OCI-M1 (cell line): Measurements from ENCODE around the gene RUNX1.

Source experiments
- DNase-seq: peaks from one replicate; lab custom pipeline; 2025; lab: John Stamatoyannopoulos, UW

Gene RUNX1

DNA sequence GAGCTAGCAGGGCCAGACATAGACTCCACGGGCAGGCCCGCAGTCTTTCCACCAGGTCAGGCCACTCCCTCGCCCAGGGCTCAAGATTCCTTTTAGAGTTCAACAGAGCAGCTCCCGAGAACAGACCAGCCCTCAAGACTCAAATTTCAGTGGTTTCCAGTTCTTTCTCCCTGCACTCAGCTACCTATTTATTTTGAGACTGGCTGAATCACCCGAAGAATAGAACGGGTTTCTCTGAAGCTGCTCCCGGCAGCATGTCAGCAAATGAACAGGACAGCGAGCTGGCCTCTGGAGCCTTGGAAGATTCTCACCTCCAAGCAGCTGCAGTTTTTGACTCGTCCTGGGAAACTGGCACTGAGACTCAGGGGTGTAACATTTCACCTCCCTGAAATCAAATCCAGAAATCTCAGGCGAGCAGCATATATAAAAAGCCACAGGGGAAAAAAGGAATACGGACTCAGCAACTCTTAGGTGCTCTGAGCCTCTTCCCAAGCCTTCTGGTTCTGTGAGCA is 202.4 kb downstream of the RUNX1 start:
- no peak for DNase-seq

DNA sequence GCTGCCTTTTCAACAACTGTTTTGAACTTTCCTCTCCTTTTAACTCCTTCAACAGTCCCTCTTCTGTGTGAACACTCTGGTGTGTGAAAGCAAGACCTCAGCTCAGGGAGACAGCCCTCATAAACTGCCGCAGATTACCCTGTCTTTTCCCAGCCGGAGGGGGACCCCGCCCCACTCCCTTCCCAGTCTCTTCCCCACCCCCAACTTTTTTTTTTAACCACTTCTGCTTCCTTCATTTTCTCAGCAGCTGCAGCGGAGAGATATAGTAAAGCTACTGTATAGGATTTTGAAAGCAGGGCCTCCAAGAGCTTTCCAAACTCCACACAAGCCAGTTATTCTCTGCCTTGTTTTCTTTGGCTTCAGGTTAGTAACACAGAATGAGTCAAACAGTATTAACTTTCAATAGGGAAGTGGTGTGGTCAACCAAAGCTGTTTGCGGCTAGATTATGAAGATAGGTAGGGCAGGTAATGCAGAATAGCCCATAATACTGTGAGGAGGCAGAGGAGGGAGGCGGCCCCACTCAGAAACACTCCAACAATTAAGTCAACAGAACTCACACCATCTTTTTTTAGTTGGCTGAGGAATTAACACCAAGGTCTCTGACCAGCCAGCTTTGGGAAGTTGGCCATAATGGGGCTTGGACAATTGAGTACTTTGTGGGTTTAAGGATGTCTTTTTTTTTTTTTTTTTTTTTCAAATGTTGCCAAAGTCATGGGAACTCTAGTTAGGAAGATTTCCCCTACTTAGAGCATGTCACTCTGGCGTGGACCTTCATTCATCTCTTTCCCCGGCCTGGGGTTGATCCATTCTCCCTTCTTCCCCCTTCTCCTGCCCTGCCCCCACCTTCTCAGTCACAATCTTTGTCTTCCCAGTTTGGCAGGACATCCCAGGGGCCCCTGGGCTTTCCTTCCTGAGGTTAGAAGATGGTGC is 203.3 kb downstream of the RUNX1 start:
- peak; percentile 48 for DNase-seq

DNA sequence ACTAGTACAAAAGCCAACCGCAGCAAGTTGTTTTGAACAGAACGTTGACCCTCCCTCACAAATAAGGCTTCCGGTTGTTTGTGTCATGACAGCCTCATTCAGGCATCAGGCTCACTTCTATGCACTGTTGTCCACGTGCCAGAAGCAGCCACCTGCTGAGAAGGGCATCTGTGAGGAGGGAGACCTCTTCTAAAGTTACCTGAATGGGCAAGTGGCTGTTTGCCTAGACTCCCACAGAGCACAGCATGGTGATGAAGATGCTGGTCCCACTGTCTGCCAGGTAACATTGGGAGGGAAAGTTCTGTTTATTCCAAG is 204.2 kb downstream of the RUNX1 start:
- DNase-seq = no peak

DNA sequence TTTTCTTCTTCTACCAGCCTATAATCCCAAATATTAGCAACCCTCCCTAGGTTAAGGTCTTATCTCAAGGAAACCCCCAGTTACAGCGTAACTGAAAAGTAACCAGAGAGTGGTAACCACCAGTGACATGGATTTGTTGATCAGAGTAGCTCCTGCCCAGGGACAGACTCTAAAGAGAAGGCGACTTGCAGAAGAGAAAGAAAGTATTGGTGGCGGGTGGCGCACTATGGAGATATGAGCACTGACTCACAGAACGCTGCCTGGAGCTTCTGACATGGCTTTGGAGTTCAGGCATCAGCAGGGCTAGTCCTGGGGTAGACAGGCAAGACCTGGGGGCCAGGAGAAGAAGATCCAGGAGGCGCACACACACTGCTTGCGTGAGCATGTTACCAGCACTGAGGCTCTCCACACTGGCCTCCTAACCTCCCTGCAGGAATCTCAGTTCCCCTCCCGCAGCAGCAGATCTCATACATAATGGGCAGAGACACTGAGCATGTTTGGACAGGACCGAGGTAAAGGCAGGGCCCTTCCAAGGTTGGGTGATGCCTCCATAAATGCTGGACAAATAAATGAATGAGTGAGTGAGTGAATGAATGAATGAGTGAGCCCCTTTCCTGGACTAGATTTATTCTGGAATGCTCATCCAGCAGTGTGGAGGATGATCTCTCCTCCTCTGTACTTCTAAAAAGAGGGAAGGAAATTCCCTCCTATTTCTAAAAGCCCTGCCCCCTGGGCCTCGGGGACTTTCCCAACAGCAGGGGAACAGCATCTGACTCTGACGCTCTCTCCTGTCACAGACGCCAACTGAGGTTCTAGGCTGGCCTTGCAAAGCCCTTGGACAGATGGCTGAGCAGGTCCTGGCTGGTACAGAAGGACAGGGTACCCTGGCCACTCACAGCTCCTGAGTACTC is 204.8 kb downstream of the RUNX1 start:
- DNase-seq = no peak

DNA sequence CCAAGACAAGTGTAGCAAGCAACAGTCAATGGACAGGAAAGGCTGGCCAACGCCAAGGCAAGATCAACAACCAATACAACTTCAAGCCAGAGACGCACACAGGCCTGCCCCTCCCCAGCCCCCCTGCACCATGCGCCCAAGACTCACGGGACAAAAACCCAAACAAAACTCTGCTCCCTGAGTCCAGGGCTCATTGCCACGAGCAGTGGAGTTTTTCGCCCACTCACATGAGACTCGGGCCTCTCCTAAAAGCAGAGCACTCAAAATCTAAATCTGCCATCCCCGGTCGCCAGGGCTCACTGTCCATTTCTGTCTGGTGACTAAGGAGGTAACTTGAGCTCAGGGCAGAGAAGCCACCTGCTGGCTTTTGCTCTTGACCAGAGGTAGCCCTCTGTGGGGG is 205.5 kb downstream of the RUNX1 start:
- no peak for DNase-seq

DNA sequence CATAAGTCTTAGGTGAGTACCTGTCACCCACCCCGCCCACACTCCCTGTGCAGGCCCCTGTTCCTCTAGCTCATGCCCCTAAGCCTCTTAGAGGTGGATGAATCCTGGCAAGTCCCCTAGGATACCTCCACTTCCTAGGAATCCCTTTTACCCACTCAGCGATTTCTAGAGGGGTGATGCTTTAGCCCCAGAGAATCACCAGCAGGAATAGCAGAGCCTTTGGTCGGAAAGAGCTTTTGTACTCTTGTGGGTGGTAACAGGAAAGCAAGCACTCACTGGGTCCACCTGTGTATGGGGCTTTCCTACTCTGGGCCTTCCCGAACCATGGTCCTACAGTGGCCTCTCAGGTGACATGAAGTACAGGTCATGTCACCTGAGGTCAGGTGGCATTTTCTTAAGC is 207.9 kb downstream of the RUNX1 start:
- no peak for DNase-seq

DNA sequence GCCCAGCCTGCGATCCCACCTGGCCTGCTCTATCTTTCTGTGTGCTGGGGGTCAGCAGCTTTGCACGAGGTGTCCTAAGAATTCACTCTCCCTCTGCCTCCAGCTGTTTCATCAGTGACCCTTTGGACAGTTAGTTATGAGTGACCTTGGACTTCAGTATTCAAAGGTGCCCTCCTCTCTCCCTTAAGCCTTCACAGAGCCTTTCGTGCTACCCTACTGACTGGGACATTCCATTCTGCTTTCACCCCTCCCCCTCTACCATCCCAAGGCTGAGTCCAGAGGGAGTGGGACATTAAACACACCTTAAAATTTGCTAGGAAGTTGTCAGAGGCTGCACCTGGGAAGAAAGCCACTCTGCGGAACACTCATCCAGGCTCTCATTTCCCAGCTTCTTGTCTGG is 208.4 kb downstream of the RUNX1 start:
- DNase-seq = no peak

DNA sequence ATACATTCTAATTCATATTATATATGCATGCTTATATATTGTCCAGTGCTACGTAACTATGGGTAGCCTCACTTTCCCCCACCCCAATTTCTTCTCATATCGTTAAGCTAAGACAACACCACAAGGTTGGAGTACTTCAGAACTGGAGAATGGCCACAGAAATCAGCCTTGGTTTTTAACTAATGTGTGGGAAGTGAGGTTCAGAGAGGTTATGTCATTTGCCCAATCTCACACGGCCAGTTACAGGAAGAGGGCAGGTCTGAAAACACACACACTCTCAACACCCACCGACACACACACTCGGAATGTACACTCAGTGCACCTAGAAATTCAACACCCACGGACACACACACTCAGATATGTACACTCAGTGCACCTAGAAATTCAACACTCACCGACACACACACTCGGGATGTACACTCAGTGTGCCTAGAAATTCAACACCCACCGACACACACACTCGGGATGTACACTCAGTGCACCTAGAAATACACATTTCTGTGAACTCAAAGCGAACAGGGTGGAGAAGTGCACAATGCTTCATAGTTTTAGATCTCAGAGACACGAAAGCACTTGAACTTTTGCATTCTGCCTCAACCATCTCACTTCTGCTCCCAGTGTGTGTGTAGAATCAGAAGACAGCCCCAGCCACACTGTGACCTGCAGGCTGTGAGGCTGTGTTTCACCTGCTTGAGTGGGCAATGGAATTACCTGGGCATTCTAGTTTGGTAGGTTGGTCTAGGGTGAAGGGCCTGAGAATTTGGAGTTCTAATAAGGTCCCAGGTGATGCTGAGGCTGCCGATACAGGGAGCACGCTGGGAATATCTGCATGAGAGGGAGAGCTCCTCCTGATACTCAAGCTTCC is 209.9 kb downstream of the RUNX1 start:
- no peak for DNase-seq

DNA sequence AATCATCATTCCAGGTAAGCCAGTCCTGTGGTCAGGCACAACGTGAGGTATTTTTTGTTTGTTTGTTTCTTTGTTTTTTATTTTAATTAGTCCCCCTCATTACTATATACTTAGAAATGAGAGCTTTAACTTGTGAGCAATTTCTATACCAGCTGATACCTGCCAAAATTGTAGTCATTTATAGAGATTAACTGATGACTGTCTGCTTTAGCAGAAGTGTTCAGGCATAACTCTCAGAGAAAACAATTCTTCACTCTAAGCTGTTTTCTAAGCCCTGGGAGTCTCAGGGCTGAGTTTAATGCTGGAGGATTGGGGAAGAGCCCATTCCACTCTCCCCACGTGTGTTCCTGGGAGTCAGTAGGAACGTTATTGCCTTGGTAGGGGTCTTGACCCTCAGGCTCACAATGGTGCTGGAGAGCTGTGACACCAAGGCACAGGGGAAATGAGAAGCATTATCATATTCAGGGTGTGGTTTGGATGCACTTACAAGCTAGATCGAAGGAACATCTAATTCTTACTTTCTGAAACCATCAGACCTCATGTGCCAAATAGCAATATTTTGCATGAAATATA is 212.1 kb downstream of the RUNX1 start:
- DNase-seq = no peak

DNA sequence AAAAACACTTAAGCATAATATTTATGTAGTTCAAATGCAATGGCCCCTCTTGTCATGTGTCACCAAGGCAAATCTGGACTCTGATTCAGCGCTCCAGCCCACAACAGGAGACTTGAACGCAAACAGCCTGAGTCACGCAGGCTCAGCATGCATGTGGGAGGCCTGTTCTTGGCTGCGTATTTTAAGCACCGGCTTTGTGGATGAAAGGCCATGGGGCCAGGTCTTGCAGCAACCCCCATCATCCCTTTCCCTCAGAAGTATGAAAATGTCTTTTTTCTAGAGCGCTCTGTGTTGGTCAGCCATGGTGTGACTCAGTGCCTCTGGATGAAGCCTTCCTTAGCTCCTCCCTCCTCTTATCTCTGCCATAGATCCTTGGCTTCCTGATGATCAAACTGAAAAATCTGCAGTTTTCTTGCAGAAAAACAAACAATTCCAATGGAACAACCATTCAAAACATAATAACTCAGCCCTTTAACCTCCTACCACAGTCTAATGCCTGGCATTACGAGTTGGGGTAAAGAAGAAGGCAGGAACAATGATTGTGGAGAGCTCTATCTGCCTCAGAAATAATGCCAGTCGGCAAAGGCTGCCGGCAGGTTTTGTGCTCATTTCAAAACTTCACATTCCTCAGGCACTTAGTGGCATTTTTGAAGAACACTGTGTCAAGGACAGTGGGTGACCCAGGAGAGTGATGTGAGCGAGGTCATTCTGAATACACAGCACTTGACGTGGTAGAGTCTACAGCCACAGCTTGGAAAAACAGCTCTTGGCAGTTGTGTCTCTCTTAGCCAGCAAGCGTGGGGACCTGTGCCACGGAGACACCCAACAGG is 212.8 kb downstream of the RUNX1 start:
- no peak for DNase-seq

DNA sequence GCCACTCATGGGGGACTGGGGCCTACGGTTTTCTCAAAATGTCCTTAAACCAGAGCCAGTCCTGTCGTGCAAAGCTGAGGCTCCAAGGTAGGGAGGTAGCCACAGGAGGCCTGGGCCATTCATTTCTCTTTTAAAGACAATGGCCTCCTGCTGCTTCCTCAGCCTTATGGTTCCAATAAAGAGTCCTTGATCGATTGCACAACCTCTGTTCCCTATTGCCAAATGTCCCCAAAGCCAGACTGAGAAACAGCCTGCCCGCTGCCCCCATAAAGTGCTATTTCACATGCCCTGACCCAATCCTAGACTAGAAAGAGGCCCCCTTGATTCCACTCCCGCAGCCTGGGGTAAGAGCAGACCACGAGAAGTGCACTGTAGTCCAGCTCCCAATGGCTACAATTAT is 213.6 kb downstream of the RUNX1 start:
- peak; percentile 41 for DNase-seq

DNA sequence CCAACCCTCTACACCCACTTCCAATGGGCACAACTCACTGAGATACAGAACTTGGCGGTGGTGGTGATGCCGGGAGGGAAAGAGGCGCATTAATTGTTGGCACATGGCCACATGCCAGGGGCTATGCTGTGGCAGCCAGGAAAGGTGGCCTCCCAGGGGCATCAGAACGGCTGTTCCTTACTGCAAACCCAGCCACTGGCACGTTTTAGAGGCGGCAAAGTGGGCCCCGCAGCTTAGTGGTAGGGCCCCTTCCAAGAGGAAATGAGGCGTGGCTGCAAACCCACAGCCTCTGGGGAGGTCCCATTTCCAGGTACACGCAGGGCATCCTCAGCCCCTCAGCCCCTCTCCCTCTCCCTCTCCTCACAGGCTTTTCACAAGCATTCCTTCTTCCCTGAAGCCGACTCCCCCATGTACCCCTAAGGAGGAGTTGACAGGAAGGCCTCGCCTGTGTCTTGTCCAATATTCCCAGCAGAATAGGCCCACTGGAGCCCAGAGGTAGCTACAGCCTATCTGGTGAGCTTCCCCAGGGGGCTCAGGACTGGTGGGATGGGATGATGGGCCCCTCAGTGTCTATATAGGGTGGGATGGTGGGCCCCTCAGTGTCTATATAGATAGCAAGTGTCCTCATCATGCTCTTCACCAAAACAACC is 214.1 kb downstream of the RUNX1 start:
- DNase-seq = no peak

DNA sequence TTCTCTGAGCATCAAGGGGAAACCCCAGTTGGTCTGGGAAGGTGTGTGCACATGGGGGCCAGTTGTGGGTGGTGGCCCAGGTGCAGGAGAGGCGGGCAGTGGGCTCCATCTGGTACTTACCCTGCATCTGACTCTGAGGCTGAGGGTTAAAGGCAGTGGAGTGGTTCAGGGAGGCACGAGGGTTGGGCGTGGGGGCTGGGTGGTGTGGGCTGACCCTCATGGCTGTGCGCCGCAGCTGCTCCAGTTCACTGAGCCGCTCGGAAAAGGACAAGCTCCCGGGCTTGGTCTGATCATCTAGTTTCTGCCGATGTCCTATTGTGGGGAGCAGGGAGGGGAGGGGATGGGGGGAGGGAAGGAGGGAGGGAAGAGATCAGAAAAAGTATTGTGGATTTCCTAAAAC is 214.8 kb downstream of the RUNX1 start:
- no peak for DNase-seq

DNA sequence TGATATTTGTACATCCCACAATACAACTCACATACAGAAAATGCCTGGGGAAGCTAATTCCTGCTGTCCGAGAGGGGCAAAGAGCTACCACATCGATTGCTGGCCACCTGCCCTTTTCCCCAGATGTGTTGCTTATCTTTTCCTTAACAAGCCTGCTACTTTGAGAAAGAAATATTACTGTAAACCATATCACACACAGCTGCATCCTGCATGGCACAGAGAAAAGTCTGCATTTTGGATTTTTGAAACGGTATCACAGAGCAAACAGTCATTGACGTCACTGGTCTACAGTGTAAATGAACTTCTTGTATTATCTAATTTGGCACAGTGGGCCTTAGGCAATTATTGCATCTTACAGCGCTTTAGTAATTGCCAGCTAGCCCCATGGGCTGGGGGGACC is 215.6 kb downstream of the RUNX1 start:
- no peak for DNase-seq

DNA sequence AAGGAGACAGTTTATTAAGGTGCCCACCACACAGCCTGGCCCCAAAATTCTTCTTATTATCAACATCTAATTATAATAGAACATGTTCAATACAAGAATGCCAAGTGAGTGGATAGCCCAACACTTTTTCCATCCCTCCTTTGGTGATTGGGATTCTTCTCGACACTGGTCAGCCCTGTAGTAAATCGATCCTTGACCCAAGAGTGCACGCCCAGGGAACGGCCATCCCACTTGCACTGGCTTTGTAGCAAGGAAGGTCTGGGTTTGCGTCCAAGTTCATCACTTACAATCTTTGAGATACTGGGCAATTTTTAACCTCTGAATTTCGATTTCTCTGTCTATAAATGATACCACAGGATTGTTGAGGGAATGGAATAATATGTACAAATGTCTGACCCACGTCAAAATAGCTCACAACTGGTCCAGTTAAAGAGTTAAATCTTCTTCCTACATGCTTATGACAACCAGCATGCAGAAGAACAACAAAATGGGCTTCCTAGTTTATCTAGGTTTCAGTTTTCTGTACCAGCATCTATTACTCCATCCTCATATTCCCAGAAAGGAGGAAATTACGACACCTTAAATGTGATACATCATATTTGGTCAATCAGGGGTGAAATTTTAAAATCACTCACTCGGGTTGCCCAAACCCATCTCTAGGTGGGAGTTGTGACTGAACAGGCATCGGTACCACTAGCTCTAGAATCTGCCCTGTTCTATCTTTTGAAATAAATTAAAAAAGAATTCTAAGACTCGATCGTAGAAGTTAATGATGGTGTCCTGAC is 218.5 kb downstream of the RUNX1 start:
- DNase-seq = no peak

DNA sequence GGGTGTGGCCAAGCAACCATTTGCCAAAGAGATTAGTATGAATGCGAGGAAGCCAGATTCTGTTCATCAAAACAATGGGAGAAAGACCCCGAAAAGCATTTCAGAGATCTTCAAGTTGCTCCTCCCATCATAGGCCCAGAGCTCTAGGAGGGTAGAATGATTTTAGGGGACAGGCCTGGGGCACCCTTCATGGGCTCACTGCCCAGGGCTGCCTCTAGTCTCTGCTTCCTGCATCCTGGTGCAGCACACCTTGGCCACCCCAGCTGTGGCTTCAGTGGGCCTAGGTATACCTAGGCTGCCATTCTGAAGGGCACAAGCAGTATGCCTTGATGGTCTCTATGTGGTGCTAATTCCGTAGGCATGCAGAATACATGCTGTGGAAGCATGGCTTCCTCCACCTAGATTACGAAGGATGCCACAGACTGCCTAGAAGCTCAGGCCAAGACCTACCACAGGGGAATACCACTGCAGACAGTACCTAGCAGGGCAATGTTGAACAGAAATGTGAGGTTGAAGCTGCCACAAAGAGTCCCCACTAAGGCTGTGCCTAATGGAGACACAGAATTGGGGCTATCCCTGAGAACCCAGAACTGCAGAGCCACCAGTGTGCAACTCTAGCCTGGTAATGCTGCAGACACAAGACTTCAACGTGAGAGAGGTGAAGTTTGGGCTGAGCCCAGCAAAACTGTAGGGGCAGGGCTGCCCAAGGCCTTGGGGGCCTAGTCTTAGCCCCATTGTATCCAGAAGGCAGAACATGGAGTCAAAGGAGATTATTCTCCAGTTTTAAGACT is 221.5 kb downstream of the RUNX1 start:
- DNase-seq = no peak

DNA sequence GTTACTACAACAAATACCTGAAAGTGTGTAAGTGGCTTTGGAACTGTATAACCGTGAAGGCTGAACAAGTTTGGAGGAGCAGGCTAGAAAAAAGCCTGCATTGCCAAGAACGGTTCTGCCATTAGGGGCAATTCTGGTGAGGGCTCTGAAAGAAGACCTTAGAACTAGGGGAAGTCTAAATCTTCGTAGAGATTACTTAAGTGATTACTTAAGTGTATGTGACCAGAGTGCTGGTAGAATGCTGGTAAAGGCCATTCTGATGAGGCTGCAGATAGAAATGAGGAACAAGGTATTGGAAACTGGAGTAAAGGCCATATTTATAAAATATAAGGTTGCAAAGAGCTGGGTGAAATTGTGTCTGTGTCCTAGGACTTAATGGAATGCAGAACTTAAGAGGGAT is 222.3 kb downstream of the RUNX1 start:
- no peak for DNase-seq

DNA sequence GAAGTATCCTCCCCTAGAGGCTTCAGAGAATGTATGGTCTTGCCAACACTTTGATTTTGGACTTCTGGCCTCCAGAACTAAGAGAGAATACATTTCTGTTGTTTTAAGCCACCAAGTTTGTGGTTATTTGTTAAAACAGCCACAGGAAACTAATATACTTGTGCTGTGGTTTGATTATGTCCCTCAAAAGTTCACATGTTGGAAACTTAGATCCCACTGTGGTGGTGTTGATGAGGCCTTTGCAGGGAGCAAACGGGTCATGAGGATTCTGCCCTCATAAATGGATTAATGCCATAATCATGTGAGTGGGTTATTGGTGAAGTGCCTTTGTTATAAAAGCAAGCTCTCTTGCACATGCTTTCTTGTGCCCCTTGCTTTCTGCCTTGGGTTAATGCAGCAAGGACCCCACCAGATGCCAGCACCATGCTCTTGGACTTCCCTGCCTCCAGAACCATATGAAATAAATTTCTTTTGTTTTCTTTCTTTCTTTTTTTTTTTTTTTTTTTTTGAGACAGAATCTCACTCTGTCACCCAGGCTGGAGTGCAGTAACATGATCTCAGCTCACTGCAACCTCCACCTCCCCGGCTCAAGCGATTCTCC is 223.1 kb downstream of the RUNX1 start:
- no peak for DNase-seq
